ENCODE results near the gene CRKL.
"Not testable (repeated sequence)": the region's sequence is repeated elsewhere in the genome, so short reads cannot be mapped to it uniquely, and the experiment has no call there.

CRKL gene

DNA sequence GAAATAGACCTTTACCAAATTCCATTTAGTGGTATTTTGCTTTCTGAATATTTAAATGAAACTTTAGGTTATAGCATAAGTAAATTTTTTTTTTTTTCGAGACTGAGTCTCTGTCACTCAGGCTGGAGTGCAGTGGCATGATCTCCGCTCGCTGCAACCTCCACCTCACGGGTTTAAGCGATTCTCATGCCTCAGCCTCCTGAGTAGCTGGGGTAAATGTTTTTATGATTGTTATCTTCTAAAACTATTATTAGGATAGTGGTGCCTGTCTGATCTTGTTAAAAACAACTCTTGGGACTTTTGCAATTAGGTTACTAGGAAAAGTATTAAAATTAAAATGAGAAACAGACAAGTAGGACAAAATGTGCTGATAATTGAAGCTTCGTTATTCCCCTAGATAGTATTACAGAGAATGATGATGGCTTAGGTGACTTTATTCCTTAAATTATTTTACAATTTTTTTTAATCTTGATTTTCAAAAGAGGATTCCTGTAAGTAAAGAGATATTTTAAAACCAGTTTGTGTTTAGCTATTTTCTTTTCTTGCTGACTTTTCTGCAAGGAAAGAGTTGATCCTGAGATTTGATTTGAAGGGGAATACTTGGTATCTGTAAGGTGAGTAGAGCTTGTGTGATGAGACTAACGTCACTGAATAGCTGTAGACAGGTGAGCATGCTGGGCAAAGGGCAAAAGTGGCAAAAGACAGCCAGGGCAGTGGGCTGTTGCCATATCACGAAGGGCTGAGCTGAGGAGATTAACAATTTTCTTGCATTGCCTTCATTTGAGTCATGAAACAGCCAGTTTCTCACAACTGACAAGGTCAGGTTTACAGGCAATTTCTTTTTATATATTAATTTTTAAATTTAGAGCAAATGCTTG is 20.8 kb downstream of the CRKL start:
- Mint-ChIP-seq H3K27me3 (no peaks in the 10 kb centered on the region), H3K4me3 (peak overlapping the region; percentile 19), H3K4me1 (peaks cover 86% of the 10 kb centered on the region), H3K27ac (no peak overlapping the region), H3K36me3 (peaks cover 17% of the 10 kb centered on the region), H3K9me3 (no peaks in the 10 kb centered on the region)

DNA sequence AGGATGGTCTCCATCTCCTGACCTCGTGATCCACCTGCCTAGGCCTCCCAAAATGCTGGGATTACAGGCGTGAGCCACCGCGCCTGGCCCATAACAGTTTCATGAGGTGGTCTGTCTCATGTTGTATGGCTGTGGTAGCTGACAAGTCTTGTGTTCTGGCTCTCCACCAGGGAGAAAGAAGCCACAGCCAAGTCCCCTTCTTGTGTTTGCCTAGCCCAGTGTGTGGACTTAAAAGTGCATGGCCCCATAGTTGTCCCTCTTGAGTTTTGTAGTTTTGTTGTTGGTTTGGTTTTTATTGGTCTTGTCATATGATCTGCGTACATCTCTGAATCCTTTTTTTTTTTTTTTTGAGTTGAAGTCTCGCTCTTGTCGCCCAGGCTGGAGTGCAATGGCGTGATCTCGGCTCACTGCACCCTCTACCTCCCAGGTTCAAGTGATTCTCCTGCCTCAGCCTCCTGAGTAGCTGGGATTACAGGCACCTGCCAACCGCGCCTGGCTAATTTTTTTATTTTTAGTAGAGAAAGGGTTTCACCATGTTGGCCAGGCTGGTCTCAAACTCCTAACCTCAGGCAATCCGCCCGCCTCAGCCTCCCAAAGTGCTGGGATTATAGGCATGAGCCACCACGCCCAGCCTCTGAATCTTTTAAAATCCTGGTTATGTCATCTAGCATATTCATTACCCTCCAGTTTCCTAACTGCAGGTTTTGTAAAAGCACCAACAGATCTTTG is 22.4 kb downstream of the CRKL start:
- H3K27ac Mint-ChIP-seq, H3K9me3 Mint-ChIP-seq, H3K27me3 Mint-ChIP-seq, H3K4me3 Mint-ChIP-seq: not testable (repeated sequence)
- Mint-ChIP-seq H3K4me1 (peaks cover 85% of the 10 kb centered on the region), H3K36me3 (peaks cover 13% of the 10 kb centered on the region)

DNA sequence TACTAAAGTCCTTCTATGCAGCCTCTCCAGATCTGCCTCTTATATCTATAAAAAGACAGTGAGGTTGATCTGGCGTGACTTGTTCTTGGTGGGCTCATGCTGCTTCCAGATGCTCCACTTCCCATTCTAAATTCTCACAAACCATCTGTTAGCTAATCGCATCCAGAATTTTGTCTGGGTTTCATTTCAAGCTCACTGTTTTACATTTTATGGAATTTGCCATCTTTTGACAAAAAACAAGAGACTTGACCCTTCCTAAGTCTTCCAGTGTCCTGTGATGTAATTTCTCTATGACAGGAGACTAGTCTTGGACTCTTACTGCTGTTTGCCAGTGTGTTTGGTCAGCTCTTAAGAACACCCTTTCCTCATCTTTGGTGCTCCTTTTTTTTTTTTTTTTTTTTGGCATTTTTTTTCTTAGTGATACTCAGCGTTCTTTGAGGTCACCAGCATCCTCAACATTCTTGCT is 23.0 kb downstream of the CRKL start:
- Mint-ChIP-seq H3K27me3 (no peaks in the 10 kb centered on the region), H3K4me3 (peak overlapping the region; percentile 58), H3K4me1 (peaks cover 83% of the 10 kb centered on the region), H3K9me3 (no peaks in the 10 kb centered on the region), H3K27ac (no peak overlapping the region), H3K36me3 (peaks cover 13% of the 10 kb centered on the region)

DNA sequence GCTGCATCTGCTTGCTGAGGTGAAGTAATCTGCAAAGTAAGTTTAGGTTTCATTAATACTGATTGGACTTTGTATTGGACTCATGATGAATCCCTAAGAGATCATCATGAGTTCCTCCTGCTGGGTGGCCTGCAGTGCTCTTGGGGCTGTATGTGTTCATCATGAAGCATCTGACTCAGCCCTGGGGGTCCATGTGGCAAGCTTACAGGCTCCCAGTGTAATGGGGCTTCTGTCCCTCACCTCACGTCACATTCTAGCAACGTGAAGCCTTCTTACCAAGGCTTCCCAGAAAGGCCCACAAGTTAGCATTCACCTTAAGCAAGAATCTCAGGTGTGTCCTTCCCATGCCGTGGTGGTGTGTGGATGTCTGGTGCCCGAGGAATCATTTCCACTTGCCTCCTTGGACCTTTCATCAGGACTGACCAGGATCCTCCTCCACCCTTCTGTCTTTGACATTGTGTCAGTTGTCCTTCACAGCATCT is 23.7 kb downstream of the CRKL start:
- Mint-ChIP-seq H3K4me3 (peak overlapping the region; percentile 58), H3K36me3 (peaks cover 13% of the 10 kb centered on the region), H3K4me1 (peaks cover 87% of the 10 kb centered on the region), H3K27me3 (no peaks in the 10 kb centered on the region), H3K27ac (peak overlapping the region; percentile 55), H3K9me3 (no peaks in the 10 kb centered on the region)

DNA sequence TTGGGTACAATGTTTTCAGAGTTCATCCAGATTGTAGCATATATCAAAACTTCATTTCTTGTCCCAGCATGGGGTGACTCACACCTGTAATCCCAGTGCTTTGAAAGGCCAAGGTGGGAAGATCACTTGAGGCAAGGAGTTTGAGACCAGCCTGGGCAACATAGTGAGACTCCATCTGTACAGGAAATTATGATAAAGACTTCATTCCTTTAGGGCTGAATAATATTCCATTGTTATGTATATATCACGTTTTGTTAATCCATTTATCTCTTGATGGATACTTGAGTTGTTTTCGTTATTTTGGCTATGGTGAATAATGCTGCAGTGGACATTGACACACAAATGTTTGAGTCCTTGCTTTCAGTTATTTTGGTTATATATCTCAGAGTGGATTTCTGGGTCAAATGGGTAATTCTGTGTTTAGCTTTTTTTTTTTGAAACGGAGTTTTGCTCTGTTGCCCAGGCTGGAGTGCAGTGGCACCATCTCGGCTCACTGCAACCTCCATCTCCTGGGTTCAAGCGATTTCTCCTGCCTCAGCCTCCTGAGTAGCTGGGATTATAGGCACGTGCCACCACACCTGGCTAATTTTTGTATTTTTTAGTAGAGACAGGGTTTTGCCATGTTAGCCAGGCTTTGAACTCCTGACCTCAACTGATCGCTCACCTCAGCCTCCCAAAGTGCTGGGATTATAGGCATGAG is 25.1 kb downstream of the CRKL start:
- not testable (repeated sequence) for H3K4me3 Mint-ChIP-seq, H3K36me3 Mint-ChIP-seq, H3K9me3 Mint-ChIP-seq, H3K27me3 Mint-ChIP-seq, H3K27ac Mint-ChIP-seq
- peaks cover 81% of the 10 kb centered on the region for H3K4me1 Mint-ChIP-seq

DNA sequence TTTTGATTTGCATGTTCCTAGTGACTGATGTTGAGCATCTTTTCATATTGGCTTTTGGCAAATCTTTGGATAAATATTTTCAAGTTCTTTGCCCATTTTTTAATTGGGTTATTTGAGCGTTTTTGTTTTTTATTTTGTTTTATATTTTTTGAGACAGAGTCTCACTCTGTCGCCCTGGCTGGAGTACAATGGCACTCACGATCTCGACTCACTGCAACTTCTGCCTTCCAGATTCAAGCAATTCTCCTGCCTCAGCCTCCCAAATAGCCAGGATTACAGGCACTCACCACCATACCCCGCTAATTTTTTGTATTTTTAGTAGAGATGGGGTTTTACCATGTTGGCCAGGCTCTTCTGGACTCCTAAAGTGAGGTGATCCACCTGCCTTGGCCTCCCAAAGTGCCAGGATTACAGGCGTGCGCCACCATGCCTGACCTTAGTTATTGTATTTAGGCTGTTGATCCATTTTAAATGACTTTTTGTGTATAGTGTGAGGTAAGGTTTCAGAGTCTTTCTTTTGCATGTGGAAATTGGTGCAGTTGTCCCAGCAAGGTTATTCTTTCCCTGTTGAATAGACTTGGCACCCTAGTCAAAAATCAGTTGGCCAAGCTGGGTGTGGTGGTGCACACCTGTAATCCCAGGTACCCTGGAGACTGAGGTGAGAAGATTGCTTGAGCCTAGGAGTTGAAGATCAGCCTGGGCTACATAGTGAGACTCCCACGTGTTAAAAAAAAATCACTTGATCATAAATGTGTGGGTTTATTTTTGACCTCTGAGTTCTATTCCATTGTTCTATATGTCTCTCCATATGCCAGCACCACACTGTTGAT is 26.1 kb downstream of the CRKL start:
- Mint-ChIP-seq H3K27ac (no peak overlapping the region), H3K4me1 (peaks cover 79% of the 10 kb centered on the region), H3K36me3 (peaks cover 7% of the 10 kb centered on the region), H3K9me3 (no peaks in the 10 kb centered on the region), H3K27me3 (no peaks in the 10 kb centered on the region), H3K4me3 (no peak overlapping the region)

DNA sequence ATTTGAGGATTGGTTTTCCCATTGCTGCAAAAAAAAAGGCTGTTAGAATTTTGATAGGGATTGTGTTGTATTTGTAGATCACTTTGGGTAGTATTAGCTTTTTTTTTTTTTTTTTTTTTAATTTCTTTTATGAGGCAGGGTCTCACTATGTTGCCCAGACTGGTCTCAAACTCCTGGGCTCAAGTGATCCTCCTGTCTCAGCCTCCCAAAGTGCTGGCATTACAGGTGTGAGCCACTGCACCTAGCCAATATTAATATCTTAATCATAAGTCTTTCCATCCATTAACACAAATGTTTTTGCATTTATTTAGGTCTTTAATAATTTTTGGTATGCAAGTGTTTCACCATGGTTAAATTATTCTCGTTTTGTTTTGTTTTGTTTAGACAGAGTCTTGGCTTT is 26.8 kb downstream of the CRKL start:
- no peak overlapping the region for H3K4me3 Mint-ChIP-seq
- peaks cover 7% of the 10 kb centered on the region for H3K36me3 Mint-ChIP-seq
- H3K27me3 Mint-ChIP-seq, result no peaks in the 10 kb centered on the region
- H3K27ac Mint-ChIP-seq, result no peak overlapping the region
- H3K4me1 Mint-ChIP-seq, result peaks cover 79% of the 10 kb centered on the region
- no peaks in the 10 kb centered on the region for H3K9me3 Mint-ChIP-seq

DNA sequence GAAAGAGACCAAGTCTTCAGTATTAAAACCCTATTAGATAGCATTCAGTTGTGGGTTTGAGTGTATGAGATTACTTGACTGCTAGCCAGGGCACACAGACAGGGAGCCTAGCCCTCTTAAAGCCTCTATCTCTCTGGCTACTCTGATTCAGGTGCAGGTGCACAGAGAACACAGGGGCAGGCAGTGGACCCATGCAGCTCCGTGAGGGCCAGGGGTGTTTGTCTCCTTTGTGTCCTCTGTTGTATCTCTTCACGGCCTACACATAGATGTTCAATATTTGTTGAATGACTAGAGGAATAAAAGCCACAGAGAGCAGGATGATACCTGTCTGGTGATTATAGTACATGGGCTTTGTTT is 28.3 kb downstream of the CRKL start:
- Mint-ChIP-seq H3K4me1 (peaks cover 75% of the 10 kb centered on the region), H3K27me3 (no peaks in the 10 kb centered on the region), H3K27ac (peak overlapping the region; percentile 2), H3K4me3 (no peak overlapping the region), H3K9me3 (no peaks in the 10 kb centered on the region), H3K36me3 (peaks cover 4% of the 10 kb centered on the region)

DNA sequence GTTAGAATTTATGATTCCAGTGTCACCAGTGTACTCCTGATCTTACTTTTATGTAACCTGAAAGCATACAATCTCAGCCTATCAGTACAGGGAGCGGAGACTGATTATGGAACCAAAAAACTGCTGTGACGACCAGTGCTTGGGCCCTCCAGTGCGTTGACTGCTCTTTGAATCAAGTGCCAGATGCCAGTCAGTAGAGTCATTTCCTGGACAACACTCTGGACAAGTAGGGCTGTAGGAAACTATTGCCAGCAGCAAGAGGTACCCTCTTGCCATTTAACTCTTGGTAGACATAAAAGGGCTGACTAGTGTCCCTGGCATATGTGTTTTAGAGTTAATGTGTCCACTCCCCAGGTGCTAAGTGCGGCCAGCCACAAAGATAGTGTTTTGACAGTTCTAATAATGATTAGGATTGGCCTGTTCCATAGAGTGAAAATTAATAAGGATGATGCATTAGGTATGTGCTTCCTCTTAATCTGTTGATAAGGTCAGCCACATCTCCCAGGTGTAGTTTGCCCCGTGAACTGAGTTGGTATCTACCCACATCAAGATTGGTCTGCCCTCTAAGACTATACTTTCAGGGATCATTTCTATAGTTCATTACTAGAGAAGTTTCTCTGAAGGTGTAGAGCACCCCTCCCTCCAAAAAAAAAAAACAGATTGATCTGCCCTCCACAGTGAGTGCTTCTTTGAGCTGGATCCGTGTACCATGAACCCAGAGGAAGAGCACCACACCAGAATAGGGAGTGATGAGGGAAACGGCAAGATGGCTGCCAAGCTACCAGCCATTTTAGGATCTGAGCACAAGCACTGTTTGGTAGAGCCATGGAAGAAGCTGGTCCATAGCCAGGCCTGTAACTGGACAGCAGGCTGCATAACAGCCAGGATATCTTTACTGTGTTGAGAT is 29.1 kb downstream of the CRKL start:
- peaks cover 67% of the 10 kb centered on the region for H3K4me1 Mint-ChIP-seq
- peaks cover 3% of the 10 kb centered on the region for H3K36me3 Mint-ChIP-seq
- H3K27ac Mint-ChIP-seq, result no peak overlapping the region
- no peaks in the 10 kb centered on the region for H3K27me3 Mint-ChIP-seq
- no peaks in the 10 kb centered on the region for H3K9me3 Mint-ChIP-seq
- no peak overlapping the region for H3K4me3 Mint-ChIP-seq

DNA sequence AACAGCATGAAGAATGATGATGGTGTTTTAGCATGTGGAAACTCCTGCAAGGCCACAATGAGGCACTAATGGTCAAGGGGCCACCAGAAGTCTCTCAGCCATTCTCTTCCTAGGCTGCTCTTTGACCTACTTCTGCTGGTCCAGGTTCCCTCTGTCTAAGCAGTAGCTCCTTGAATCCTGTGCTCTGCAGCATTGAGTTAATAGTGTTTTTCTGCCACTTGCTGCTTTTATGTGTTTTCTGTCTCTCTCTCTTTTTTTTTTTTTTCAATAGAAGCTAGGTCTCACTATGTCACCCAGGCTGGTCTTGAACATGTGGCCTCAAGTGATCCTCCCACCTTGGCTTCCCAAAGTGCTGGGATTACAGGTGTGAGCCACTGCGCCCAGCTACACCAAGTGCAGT is 29.8 kb downstream of the CRKL start:
- Mint-ChIP-seq H3K36me3 (peaks cover 2% of the 10 kb centered on the region), H3K4me3 (no peak overlapping the region), H3K27ac (no peak overlapping the region), H3K9me3 (no peaks in the 10 kb centered on the region), H3K4me1 (peaks cover 63% of the 10 kb centered on the region), H3K27me3 (no peaks in the 10 kb centered on the region)

DNA sequence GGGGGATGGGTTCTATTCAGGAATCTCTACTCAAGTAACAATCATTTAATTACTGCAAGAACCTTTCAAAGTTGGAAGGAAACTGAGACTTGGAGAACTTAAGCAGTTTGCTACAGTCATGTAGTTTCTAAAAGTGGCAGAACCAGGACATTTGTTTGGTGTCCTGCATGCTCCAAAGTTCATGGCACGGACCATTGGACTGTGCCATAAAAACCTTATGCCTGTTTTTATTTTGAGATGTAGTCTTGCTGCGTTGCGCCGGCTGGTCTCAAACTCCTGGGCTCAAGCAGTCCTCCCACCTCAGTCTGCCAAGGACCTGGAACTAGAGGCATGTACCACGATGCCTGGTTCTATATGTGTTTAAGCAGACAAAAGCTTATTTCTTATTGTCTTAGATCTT is 31.2 kb downstream of the CRKL start:
- Mint-ChIP-seq H3K36me3 (no peaks in the 10 kb centered on the region), H3K9me3 (no peaks in the 10 kb centered on the region), H3K27me3 (no peaks in the 10 kb centered on the region), H3K27ac (no peak overlapping the region), H3K4me3 (no peak overlapping the region), H3K4me1 (peaks cover 48% of the 10 kb centered on the region)

DNA sequence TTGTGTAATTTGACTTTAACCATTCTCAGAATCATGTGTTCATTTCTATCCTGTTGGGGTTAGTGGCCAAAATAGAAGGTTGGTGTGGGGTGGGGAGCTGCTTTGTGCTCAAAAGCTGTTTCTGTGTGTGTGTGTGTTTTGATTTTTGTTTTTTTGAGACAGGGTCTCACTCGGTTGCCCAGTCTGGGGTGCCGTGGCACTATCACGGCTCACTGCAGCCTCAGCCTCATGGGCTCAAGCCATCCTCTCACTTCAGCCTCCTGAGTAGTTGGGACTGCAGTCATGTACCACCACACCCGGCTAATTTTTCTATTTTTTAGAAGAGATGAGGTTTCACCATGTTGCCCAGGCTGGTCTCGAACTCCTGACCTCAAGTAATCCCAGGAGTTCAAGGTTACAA is 31.8 kb downstream of the CRKL start:
- Mint-ChIP-seq H3K4me3 (no peak overlapping the region), H3K27ac (no peak overlapping the region), H3K9me3 (no peaks in the 10 kb centered on the region), H3K36me3 (no peaks in the 10 kb centered on the region), H3K27me3 (no peaks in the 10 kb centered on the region), H3K4me1 (peaks cover 43% of the 10 kb centered on the region)

DNA sequence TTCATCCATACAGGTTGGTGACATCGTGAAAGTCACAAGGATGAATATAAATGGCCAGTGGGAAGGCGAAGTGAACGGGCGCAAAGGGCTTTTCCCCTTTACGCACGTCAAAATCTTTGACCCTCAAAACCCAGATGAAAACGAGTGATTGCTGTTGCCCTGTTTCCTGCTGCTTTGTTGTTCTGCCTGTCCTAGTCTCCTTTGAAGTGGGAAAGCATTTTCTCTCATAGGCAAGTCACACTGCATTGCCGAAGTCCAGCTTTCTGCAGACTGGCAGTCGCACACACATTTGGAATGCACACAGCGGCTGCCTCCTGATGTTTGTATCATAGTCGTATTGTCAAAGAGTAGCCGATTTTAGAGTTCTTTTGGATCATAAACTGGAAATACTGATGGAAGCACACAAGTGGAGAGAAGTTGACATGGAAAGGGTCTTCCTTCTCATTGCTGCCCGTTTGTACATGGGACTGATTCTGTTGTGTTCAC is 32.5 kb downstream of the CRKL start:
- no peaks in the 10 kb centered on the region for H3K27me3 Mint-ChIP-seq
- H3K27ac Mint-ChIP-seq, result no peak overlapping the region

More for the DNA sequence above, 32.5 kb downstream of the CRKL start:
- Mint-ChIP-seq H3K36me3 (no peaks in the 10 kb centered on the region), H3K4me1 (peaks cover 42% of the 10 kb centered on the region), H3K9me3 (no peaks in the 10 kb centered on the region), H3K4me3 (no peak overlapping the region)
